GM18502 (cell line): ENCODE data around the gene SPDYA.
"Not testable (repeated sequence)": the region's sequence is repeated elsewhere in the genome, so short reads cannot be mapped to it uniquely, and the experiment has no call there.

Experiments
- ATAC-seq: cut with Tn5 transposase; IDR thresholded peaks from one replicate; pipeline ENCODE4 v1.9.1; 2021; ENCODE audit warnings: mild to moderate bottlenecking; ENCODE audit not compliant: unreplicated experiment, poor library complexity

SPDYA gene

DNA sequence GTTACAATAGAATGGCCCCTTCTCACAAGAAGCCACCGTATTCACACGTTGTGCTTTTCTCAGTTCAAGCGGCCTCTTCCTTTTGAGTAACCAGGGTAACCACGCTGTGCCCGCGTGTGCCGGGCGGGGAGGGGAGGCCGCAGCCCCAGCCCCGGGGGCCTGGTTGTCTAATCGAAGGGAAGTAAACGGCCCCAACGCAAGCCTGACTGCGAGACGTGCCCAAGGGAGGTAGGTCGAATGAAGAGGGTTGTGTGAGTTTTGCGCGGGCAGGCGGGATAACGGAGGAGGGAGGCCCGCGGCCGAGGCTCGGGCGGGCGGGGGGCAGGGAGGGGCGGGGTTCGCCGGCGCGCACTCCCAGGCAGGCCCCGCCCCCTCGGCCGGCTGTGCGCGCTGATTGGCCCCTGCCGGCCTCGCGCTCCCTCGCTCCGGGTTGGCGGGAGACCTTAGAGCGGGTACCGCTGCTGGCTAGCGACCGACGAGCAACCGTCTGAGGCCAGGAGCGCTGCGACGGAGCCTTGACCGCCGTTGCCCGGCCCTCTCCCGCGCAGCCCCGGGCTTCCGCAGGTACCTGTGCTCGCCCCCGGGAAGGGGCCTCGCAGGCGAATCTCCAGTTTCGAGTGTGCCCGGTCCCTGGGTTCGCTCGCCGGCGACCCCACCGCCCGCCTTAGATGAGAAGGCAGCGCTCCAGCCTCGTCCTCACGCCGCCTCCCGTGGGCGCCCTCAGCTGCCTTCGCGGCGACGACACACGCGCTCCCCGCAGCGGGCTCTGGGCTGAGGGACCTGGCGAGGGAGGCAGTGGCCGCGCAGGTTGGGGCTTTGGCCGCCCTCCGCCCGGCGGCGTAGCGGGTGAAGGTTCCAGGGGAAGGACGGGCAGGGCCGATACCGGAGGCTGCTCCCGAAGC is at the start of gene SPDYA:
SPDYA (plus strand) TSS at position 451 of the 902 bp plus-strand sequence. CDS start 5,181 bp downstream, outside the sequence.
- peak; percentile 86 for ATAC-seq

DNA sequence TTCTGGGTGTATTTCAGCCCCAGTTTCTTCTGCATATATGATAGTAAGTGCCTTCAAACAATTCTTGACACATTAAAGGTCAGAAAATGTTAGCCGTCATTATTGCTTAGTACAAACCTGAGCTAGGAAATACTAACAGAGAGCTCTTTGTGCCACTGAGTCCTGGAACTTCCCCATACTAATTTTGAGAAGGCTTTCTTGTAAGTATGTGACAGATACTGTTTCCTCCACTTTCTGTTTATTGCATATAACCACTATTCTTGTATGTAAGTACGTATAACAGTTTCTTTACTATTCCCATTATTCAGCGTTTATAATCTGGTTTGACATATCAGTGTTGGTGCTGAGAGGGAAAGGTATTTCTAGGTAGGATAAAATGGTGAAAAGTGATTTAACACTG is 49.2 kb upstream of the SPDYA start:
- no peak for ATAC-seq

DNA sequence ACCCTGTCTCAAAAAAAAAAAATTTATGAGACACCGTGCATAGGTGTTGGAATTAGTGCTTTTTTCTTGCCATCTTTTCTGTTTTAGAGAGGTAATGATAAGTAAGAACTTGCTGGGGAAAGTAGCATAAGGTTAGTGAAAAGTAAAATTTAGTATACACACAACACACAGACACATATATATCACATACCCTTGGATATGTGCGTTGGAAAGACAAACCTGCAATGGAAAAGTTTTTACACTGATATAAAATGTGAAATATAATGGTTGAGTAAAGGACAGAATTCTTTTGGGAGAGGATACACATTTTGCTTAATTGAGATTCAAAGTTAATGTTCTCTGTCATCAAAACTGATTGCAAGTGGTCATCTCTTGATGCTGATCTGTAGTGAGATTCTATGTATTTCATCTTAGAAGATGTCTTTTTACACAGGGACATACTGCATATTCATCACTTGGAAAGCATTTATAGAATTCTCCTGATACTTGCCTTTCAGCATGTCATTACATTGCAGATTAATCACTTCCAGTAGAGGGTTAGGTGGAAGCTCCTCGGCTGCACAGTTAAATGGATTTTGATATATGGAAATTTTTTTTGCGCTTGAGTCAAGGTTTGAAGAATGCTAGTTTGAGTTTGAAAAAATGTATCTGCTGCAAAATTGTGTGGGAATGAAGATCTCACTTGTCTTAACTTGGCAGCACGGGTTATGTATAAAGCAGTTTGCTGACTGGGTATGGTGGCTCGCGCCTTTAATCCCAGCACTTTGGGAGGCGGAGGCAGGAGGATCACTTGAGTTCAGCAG is 45.5 kb upstream of the SPDYA start:
- no peak for ATAC-seq

GRCh38 chr2:28766070-28766469 is 44.6 kb upstream of the SPDYA start:
- ATAC-seq: no peak

DNA sequence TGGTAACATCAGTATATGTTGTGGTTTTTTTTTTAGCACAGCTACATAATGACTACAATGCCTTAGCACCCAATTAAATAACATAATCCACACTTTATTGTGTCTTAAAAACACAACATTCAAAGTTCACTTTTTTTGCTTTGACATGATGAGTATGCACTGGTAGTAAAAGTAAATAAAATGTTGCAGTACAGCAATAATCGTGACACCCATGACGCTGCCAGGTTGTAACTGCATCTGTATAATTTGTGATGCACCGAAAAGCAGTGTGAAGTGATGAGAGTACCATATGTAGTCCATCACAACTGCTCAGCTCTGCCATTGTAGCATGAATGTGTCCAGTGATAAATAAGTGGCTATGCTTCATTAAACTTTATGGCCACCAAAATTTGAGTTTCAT is 43.3 kb upstream of the SPDYA start:
- no peak for ATAC-seq

- ATAC-seq: no peak
These were observed 42.2 kb upstream of the SPDYA start for GRCh38 chr2:28768422-28768821.

- ATAC-seq: no peak
These were observed 41.7 kb upstream of the SPDYA start for GRCh38 chr2:28768952-28769351.

DNA sequence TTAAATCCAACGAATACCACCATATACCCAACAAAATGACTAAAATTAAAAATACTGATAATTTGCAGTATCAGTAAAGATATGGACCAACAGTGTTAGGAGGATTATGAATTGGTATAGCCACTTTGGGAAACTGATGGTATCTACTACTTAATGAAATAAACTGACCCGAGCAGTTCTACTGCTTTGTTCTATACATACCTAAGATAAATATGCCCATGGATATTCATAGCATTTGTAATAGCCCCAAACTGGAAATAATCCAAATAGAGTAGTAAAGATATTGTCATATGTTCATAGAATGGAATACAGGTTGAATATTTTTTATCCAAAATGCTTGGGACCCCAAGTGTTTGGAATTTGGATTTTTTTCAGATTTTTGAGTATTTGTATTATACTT is 38.3 kb upstream of the SPDYA start:
- ATAC-seq: no peak

- no peak for ATAC-seq
These were observed 34.2 kb upstream of the SPDYA start for GRCh38 chr2:28776471-28776870.

- ATAC-seq: no peak
These were observed 32.2 kb upstream of the SPDYA start for GRCh38 chr2:28778392-28778791.

DNA sequence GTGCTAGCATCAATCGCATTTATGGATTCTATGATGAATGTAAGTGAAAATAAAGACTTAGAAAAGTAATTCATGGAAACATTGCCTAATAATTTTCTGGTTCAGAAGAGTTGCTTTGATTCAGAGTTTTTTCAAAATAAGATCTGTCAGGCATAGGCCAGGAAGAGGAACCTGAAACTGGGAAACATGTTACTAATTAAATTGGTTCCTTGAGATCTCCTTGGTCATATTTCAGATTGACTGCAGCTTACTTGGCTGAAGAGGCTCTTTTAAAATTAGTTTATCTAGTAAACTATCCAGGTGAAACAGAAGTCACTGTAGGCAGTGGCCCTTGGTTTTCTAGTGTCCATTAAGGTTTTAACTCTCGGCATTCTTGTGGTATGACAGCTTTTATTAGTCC is 31.6 kb upstream of the SPDYA start:
- ATAC-seq: no peak

DNA sequence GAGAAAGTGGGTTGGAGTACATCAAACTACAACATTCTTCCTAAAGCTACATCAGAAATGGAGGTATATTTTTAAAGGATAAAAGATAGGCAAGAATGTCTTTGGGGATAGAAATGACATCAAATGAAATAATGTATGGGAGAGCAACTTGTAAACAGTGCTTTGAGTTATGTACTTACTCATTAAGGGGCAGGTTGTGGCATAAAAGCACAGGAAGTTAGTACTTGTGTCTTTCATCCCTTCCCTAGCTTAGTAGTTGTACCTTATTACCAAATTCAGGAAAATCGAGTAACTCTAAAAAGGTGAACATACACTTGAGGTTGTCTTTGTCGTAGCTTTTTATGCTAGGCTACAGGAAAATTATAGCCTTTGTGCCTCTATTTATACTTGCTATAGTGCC is 30.1 kb upstream of the SPDYA start:
- no peak for ATAC-seq

DNA sequence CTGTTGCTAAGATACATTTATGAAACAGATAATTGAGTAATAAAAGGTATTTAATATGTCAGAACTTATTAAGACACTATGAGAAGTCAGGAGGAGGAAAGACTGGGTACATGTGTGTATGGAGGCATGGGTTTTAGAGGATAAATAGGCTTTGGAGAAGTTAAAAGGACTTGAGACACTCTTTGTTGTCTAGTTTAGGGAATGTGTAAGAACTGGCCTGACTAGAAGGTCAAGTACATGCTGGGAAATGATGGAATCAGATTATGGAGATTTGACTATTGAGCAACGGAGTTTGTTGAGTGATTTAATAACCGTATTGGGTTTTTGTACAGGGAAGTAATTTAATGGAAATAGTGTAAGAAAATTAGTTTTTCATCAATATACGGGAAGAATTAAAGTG is 28.2 kb upstream of the SPDYA start:
- ATAC-seq: no peak

GRCh38 chr2:28784570-28784969 is 26.1 kb upstream of the SPDYA start:
- not testable (repeated sequence) for ATAC-seq

DNA sequence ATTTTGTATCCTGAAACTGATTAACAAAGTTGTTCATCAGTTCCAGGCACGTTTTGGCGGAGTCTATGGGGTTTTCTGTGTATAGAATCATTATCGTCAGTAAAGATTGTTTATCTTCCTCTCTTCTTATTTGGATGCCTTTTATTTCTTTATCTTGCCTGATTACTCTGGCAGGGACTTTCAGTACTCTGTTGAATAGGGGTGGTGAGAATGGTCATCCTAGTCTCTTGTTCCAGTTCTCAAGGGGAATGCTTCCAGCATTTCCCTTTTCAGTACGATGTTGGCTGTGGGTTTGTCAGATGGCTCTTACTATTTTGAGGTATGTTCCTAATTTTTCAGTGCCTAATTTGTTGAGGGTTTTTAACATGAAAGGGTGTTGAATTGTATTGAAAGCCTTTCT is 14.0 kb upstream of the SPDYA start:
- ATAC-seq: no peak

DNA sequence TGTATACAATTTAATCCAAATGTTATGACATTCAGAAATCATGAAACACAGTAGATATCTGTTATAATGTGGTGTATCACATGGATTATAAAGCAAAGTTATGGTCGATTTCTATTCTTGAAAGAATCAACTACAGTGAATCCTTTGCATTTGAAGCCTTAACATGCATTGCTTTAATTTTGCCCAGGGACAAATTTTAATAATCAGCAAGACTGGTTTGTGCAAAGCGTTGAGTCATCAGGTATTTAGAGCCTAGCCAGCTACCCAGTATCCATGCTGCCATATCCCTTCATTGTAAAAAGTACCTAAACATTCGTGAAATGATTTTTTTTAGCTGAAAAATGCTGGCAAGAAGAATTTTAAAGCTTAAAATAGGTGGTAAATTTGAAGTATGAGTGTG is 8.9 kb upstream of the SPDYA start:
- no peak for ATAC-seq

DNA sequence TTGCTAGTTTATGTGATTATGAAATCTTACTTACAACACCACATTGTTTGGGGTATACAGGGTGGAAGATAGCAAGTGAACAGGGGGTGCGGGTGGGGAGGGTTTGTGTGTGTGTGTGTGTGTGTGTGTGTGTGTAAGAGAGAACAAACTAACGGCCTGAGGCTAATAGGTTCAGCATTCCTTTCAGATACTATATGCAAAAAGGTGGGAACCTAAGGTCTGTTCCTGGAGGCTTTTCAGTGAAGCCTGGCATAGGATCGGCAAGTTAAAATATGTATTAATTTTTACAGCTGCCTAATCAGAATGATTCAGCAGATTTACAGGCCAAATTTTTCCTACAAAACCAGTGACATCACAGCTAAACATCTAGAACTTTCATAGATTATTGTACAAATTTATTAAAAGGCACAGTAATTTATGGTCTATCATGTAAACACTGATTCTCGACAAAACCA is 7.6 kb upstream of the SPDYA start:
- ATAC-seq: no peak

DNA sequence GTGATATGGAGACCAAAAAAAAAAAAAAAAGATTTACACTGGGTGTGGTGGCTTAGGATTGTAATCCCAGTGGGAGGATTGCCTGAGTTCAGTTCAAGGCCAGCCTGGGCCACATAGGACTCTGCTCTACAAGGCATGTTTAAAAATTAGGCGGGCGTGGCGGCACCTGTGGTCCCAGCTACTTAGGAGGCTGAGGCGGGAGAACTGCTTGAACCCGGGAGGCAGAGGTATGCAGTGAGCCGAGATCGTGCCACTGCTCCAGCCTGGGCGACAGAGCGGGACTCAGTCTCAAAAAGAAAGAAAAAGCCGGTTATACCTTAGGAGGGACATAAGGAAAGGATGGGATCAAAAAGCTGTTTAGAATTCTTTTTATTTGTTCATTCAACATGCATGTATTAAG is 707 bp upstream of the SPDYA start:
- no peak for ATAC-seq

DNA sequence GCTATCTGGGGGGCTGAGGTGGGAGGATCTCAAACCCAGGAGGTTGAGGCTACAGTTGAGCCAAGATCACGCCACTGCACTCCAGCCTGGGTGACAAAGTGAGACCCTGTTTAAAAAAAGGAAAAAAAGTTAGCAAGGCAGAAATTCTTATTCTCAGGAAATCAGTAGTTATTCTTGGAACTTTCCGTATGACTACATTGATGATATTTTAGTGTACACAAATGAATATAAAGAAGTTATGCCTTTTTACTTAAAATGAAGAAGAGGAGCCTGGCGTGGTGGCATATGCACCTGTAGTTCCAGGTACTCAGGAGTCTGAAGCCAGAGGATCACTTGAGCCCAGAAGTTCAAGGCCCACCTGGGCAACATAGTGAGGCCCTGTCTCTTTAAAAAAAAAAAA is 7.4 kb downstream of the SPDYA start:
- ATAC-seq: no peak

DNA sequence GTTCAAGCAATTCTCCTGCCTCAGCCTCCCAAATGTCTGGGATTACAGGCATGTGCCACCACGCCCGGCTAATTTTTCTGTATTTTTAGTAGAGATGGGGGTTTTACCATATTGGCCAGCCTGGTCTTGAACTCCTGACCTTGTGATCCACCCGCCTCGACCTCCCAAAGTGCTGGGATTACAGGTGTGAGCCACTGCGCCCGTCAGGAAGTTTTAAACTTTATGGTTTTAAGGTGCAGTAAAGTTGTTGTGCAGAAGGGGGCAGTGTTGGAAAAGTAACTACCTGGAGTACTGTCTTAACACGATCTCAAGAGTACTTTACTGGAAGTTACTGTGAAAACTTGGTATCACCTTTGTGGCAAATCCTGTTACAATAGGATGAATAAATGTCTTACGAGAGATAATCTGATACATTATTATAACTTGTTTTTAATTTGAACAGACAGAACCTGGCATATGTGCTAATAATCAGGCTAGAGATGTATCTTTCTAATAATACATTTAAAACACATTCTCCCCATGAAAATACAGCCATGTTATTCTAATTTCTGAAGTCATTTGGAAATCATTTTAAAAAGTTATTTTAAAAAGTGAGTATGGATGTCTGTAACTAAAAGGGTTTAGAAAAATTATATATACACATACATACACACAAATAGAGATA is 10.8 kb downstream of the SPDYA start:
- no peak for ATAC-seq

- no peak for ATAC-seq
These were observed 11.4 kb downstream of the SPDYA start for GRCh38 chr2:28822036-28822435.
